MCF 10A (cell line): ENCODE measurements around the gene ARHGEF28. TPM values are rescaled to one million over a fixed set of nuclear protein-coding genes. Genes with fewer than 3 reads are reported as not detected.

Experiments
- BruUV-seq: library from RNA; stranded (reverse); fragments of 400-500 nt; replicated peaks from 2 replicates; lab custom pipeline; 2021; lab: Mats Ljungman, UMichigan
- CTCF ChIA-PET: fragments of 300-600 bp; sonication (Branson Sonifier 250); formaldehyde crosslinking; extraction: SDS; loops from one replicate; lab custom pipeline; 2021; ENCODE audit warnings: antibody characterized with exemption, inconsistent platforms; lab: Yijun Ruan, JAX
- POLR2A ChIA-PET: fragments of 300-600, 350-650 bp; sonication (Branson Sonifier 250); formaldehyde crosslinking; extraction: SDS; loops from one replicate; lab custom pipeline; 2020; ENCODE audit warnings: antibody characterized with exemption, inconsistent platforms; lab: Yijun Ruan, JAX
- DNase-seq: peaks from one replicate; pipeline ENCODE4 v3.0.0-alpha.2; 2018; ENCODE audit not compliant: unreplicated experiment
- H3K27ac Mint-ChIP-seq: one replicate; pipeline ENCODE4 v1.8.0; 2022; ENCODE audit warnings: mild to moderate bottlenecking, low read depth, mixed read lengths; ENCODE audit not compliant: unreplicated experiment
- H3K27me3 Mint-ChIP-seq: one replicate; pipeline ENCODE4 v1.8.0; 2022; ENCODE audit warnings: mixed read lengths; ENCODE audit not compliant: insufficient read depth, unreplicated experiment
- H3K36me3 Mint-ChIP-seq: one replicate; pipeline ENCODE4 v1.8.0; 2022; ENCODE audit warnings: mild to moderate bottlenecking, moderate library complexity, mixed read lengths; ENCODE audit not compliant: insufficient read depth, unreplicated experiment
- H3K4me1 Mint-ChIP-seq: one replicate; pipeline ENCODE4 v1.8.0; 2022; ENCODE audit warnings: mixed read lengths; ENCODE audit not compliant: insufficient read depth, unreplicated experiment
- H3K4me3 Mint-ChIP-seq: one replicate; pipeline ENCODE4 v1.8.0; 2022; ENCODE audit warnings: mild to moderate bottlenecking, moderate library complexity, mixed read lengths; ENCODE audit not compliant: unreplicated experiment
- H3K9me3 Mint-ChIP-seq: one replicate; pipeline ENCODE4 v1.8.0; 2022; ENCODE audit warnings: mixed read lengths; ENCODE audit not compliant: unreplicated experiment
- intact Hi-C: fragments of 100-400 bp; cut with micrococcal nuclease; formaldehyde crosslinking; loops from 2 replicates; pipeline ENCODE4 v1.14.1; 2022
- total RNA-seq: library from RNA; stranded (reverse); gene quantifications from 2 replicates; pipeline ENCODE4 v1.2.3, GENCODE V29; 2022
- TF ChIP-seq, protein P1 (sequence below): fragments of 200-600 bp; IDR thresholded peaks from one replicate; pipeline ENCODE4 v1.8.0; 2022; ENCODE audit warnings: antibody characterized with exemption, mild to moderate bottlenecking; ENCODE audit not compliant: unreplicated experiment

The ARHGEF28 gene
- total RNA-seq, 1 experiment from 2014 or later = 34.8 TPM

- H3K4me1 Mint-ChIP-seq = peaks cover 14% of the 10 kb centered on the region
- no TSS peak for BruUV-seq
- no peak for DNase-seq
- POLR2A ChIA-PET = no interaction called here
- CTCF ChIA-PET = no interaction called here
- H3K4me3 Mint-ChIP-seq = no peak overlapping the region
- no peaks in the 10 kb centered on the region for H3K27me3 Mint-ChIP-seq
- H3K9me3 Mint-ChIP-seq = no peaks in the 10 kb centered on the region
- TF ChIP-seq, protein P1, sequence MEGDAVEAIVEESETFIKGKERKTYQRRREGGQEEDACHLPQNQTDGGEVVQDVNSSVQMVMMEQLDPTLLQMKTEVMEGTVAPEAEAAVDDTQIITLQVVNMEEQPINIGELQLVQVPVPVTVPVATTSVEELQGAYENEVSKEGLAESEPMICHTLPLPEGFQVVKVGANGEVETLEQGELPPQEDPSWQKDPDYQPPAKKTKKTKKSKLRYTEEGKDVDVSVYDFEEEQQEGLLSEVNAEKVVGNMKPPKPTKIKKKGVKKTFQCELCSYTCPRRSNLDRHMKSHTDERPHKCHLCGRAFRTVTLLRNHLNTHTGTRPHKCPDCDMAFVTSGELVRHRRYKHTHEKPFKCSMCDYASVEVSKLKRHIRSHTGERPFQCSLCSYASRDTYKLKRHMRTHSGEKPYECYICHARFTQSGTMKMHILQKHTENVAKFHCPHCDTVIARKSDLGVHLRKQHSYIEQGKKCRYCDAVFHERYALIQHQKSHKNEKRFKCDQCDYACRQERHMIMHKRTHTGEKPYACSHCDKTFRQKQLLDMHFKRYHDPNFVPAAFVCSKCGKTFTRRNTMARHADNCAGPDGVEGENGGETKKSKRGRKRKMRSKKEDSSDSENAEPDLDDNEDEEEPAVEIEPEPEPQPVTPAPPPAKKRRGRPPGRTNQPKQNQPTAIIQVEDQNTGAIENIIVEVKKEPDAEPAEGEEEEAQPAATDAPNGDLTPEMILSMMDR = no peak
- no peak overlapping the region for H3K27ac Mint-ChIP-seq
- intact Hi-C loops = no loop called here
- peaks cover 5% of the 10 kb centered on the region for H3K36me3 Mint-ChIP-seq
Measured at GRCh38 chr5:73687357-73687756, 61.4 kb downstream of the ARHGEF28 start.

GRCh38 chr5:73690015-73690414, 64.0 kb downstream of the ARHGEF28 start:
- Mint-ChIP-seq H3K27me3 (no peaks in the 10 kb centered on the region), H3K4me1 (peaks cover 30% of the 10 kb centered on the region), H3K4me3 (no peak overlapping the region), H3K27ac (peak overlapping the region; percentile 23), H3K9me3 (no peaks in the 10 kb centered on the region), H3K36me3 (peaks cover 5% of the 10 kb centered on the region)
- TF ChIP-seq, protein P1 = no peak
- ChIA-PET CTCF (interaction anchor here (0.6 to 1.5 kb wide), 5 partner anchors 15 to 99 kb away, joined by 3 to 6 read pairs (median 3); no protein-coding TSS in a partner anchor), POLR2A (interaction anchor here (0.7 kb wide), 1 partner anchor 17 kb away, joined by 4 read pairs; no protein-coding TSS in a partner anchor)
- BruUV-seq = no TSS peak
- DNase-seq = no peak
- intact Hi-C loops = no loop called here

DNA sequence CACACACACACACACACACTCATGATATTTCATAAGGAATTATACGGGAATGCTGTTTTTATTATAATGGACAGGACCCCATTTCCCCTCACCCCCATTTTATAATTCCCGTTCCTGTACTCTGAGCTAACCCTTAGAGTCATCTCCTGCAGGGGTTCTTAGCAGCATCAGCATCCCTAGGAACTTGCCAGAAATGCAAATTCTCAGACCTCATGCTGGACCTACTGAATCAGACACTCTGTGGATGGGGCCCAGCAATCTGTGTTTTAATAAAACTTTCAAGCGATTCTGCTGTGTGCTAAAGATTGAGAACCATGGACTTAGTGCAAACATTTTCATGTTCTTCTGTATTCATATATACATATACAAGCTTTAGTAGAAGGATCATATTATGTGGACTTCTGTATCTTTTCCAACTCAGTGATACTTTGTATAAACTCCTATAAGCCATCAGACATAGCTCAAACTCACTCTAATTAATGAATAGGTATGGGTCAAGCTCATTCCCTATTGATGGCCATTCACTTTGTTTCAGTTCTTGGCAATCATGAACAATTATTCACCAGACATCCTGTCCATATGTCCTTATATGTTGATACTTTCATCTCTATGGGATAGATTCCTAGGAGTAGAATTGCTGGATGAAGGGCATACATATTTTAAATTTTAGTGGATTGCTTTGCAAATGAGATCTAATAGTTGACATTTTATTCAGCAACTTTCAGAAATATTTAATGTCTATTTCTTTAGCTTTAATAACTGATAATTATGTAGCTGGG, 65.5 kb downstream of the ARHGEF28 start:
- no TSS peak for BruUV-seq
- Mint-ChIP-seq H3K27me3 (no peaks in the 10 kb centered on the region), H3K27ac (peak overlapping the region; percentile 79), H3K4me3 (no peak overlapping the region), H3K36me3 (peaks cover 3% of the 10 kb centered on the region), H3K9me3 (no peaks in the 10 kb centered on the region), H3K4me1 (peaks cover 23% of the 10 kb centered on the region)
- TF ChIP-seq, protein P1 = no peak
- CTCF ChIA-PET = interaction anchor here (0.6 to 7.1 kb wide), 15 partner anchors 15 to 521 kb away, joined by 3 to 107 read pairs (median 5); no protein-coding TSS in a partner anchor
- POLR2A ChIA-PET = interaction anchor here (0.7 to 0.8 kb wide), 2 partner anchors 17 to 18 kb away, joined by 3 to 5 read pairs; no protein-coding TSS in a partner anchor
- no peak for DNase-seq
- intact Hi-C loops = loop anchor here (2.0 kb wide), 2 partner anchors 65 to 101 kb away; partner anchors contain the start of gene ARHGEF28

GRCh38 chr5:73692166-73692640, 66.2 kb downstream of the ARHGEF28 start:
- H3K9me3 Mint-ChIP-seq = no peaks in the 10 kb centered on the region
- H3K27ac Mint-ChIP-seq = peak overlapping the region; percentile 79
- BruUV-seq = no TSS peak
- POLR2A ChIA-PET = interaction anchor here (0.5 to 2.1 kb wide), 5 partner anchors 18 to 1625 kb away, joined by 3 to 13 read pairs (median 4); no protein-coding TSS in a partner anchor
- CTCF ChIA-PET = interaction anchor here (0.6 to 7.1 kb wide), 18 partner anchors 15 to 105 kb away, joined by 3 to 107 read pairs (median 6); no protein-coding TSS in a partner anchor
- DNase-seq = peak; percentile 61
- peaks cover 24% of the 10 kb centered on the region for H3K4me1 Mint-ChIP-seq
- no peaks in the 10 kb centered on the region for H3K27me3 Mint-ChIP-seq
- intact Hi-C loops = loop anchor here (2.0 kb wide), 2 partner anchors 65 to 101 kb away; partner anchors contain the start of gene ARHGEF28
- no peaks in the 10 kb centered on the region for H3K36me3 Mint-ChIP-seq
- H3K4me3 Mint-ChIP-seq = no peak overlapping the region
- TF ChIP-seq, protein P1 = no peak
